A673 (cell line): Measurements from ENCODE around the gene SDK1. TPM values are rescaled to one million over a fixed set of nuclear protein-coding genes. Genes with fewer than 3 reads are reported as not detected.

Experiments used
- BruUV-seq: library from RNA; stranded (reverse); fragments of 400-500 nt; replicated peaks from 2 replicates; lab custom pipeline; 2021; lab: Mats Ljungman, UMichigan
- CTCF ChIA-PET: fragments of 300-600 bp; sonication (Branson Sonifier 250); formaldehyde crosslinking; loops from one replicate; lab custom pipeline; 2022; ENCODE audit warnings: antibody characterized with exemption; lab: Charles Lee
- POLR2A ChIA-PET: fragments of 300-600 bp; sonication (Branson Sonifier 250); formaldehyde crosslinking; loops from one replicate; lab custom pipeline; 2022; ENCODE audit warnings: antibody characterized with exemption; ENCODE audit not compliant: low non-redundant PET; lab: Charles Lee
- DNase-seq: peaks from one replicate; pipeline ENCODE4 v3.0.0-alpha.2; 2015; ENCODE audit warnings: low spot score
- H3K27ac ChIP-seq: fragments of 200-600 bp; sonication (generic); 2 replicates; pipeline ENCODE4 v1.5.1; 2016; ENCODE audit warnings: mixed run types, low read depth, mild to moderate bottlenecking, mixed read lengths, antibody characterized with exemption, low read length; ENCODE audit not compliant: poor library complexity, severe bottlenecking
- H3K27me3 ChIP-seq: fragments of 200-600 bp; sonication (generic); replicated peaks from 2 replicates; pipeline ENCODE4 v1.6.1; 2017; ENCODE audit warnings: mixed run types, low read depth, mild to moderate bottlenecking, mixed read lengths, antibody characterized with exemption, low read length; ENCODE audit not compliant: insufficient read depth, poor library complexity
- H3K36me3 ChIP-seq: fragments of 200-600 bp; sonication (generic); 2 replicates; pipeline ENCODE4 v1.6.1; 2016; ENCODE audit warnings: mixed run types, mild to moderate bottlenecking, mixed read lengths, antibody characterized with exemption, low read length; ENCODE audit not compliant: insufficient read depth, poor library complexity, severe bottlenecking
- H3K4me1 ChIP-seq: fragments of 200-600 bp; sonication (generic); 2 replicates; pipeline ENCODE4 v1.6.1; 2017; ENCODE audit warnings: mixed run types, mild to moderate bottlenecking, mixed read lengths, antibody characterized with exemption, low read length; ENCODE audit not compliant: insufficient read depth, poor library complexity, severe bottlenecking
- H3K4me3 ChIP-seq: fragments of 200-600 bp; sonication (generic); 2 replicates; pipeline ENCODE4 v1.5.1; 2016; ENCODE audit warnings: low read depth, mixed run types, mild to moderate bottlenecking, mixed read lengths, low read length; ENCODE audit not compliant: poor library complexity, severe bottlenecking
- H3K9me3 ChIP-seq: fragments of 200-600 bp; sonication (generic); 2 replicates; pipeline ENCODE4 v1.6.1; 2016; ENCODE audit warnings: mixed run types, low read depth, mild to moderate bottlenecking, mixed read lengths, antibody characterized with exemption, low read length; ENCODE audit not compliant: poor library complexity, severe bottlenecking
- EZH2 ChIP-seq: fragments of 200-600 bp; sonication (generic); IDR thresholded peaks from 2 replicates; pipeline ENCODE4 v1.6.1; 2017; ENCODE audit warnings: borderline replicate concordance, low read depth, mild to moderate bottlenecking, mixed read lengths, antibody characterized with exemption, low read length; ENCODE audit not compliant: poor library complexity, severe bottlenecking
- intact Hi-C: fragments of 100-400 bp; cut with micrococcal nuclease; formaldehyde crosslinking; loops from one replicate; pipeline ENCODE4 v1.10.0; 2022; ENCODE audit not compliant: unreplicated experiment
- total RNA-seq: library from RNA; stranded (reverse); gene quantifications from 2 replicates; pipeline ENCODE4 v1.2.3, GENCODE V29; 2021
- TF ChIP-seq, protein P1 (sequence below): fragments of 300-800, 200-600 bp; sonication (generic); conservative IDR thresholded peaks from 2 replicates; pipeline ENCODE4 v1.5.1; 2017; ENCODE audit warnings: low read depth, mild to moderate bottlenecking, antibody characterized with exemption, low read length, moderate library complexity, mixed read lengths

SDK1 gene
- total RNA-seq, 1 experiment from 2014 or later: 14.7 TPM

- ChIA-PET CTCF (no interaction called here), POLR2A (no interaction called here)
- no peak for TF ChIP-seq EZH2
- TF ChIP-seq, protein P1, sequence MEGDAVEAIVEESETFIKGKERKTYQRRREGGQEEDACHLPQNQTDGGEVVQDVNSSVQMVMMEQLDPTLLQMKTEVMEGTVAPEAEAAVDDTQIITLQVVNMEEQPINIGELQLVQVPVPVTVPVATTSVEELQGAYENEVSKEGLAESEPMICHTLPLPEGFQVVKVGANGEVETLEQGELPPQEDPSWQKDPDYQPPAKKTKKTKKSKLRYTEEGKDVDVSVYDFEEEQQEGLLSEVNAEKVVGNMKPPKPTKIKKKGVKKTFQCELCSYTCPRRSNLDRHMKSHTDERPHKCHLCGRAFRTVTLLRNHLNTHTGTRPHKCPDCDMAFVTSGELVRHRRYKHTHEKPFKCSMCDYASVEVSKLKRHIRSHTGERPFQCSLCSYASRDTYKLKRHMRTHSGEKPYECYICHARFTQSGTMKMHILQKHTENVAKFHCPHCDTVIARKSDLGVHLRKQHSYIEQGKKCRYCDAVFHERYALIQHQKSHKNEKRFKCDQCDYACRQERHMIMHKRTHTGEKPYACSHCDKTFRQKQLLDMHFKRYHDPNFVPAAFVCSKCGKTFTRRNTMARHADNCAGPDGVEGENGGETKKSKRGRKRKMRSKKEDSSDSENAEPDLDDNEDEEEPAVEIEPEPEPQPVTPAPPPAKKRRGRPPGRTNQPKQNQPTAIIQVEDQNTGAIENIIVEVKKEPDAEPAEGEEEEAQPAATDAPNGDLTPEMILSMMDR: no peak
- DNase-seq: no peak
- H3K27ac ChIP-seq: no peak overlapping the region
- H3K4me1 ChIP-seq: no peaks in the 10 kb centered on the region
- no peaks in the 10 kb centered on the region for H3K27me3 ChIP-seq
- intact Hi-C loops: no loop called here
- H3K36me3 ChIP-seq: no peaks in the 10 kb centered on the region
- H3K9me3 ChIP-seq: no peaks in the 10 kb centered on the region
- no peak overlapping the region for H3K4me3 ChIP-seq
- no TSS peak for BruUV-seq
Measured at GRCh38 chr7:3265388-3265787, 35.7 kb upstream of the SDK1 start.

DNA sequence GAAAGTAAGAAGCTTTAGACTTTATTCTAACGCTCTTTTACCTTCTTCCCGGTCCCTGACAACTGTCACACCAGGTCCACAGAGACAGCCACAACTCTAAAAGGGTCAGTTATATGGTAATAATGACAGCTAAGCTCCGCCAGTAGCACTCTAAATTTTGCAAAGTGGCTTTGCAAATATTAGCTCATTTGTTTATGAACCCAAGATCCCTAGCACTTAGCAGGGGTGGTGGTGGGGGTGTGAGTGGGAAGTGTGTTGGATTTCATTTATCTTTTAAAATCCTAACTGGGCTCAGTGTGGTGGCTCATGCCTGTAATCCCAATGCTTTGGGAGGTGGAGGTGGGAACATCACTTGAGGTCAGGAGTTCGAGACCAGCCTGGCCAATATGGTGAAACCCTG lies 34.8 kb upstream of the SDK1 start:
- no peak overlapping the region for H3K27ac ChIP-seq
- intact Hi-C loops: no loop called here
- BruUV-seq: no TSS peak
- H3K36me3 ChIP-seq: no peaks in the 10 kb centered on the region
- no peaks in the 10 kb centered on the region for H3K4me1 ChIP-seq
- no peak for DNase-seq
- POLR2A ChIA-PET: no interaction called here
- no peak for TF ChIP-seq EZH2
- TF ChIP-seq, protein P1: no peak
- no peaks in the 10 kb centered on the region for H3K27me3 ChIP-seq
- CTCF ChIA-PET: no interaction called here
- H3K9me3 ChIP-seq: no peaks in the 10 kb centered on the region
- no peak overlapping the region for H3K4me3 ChIP-seq

GRCh38 chr7:3267966-3268690 lies 32.9 kb upstream of the SDK1 start:
- H3K27ac ChIP-seq: no peak overlapping the region
- intact Hi-C loops: no loop called here
- H3K4me1 ChIP-seq: no peaks in the 10 kb centered on the region
- no peaks in the 10 kb centered on the region for H3K36me3 ChIP-seq
- H3K27me3 ChIP-seq: no peaks in the 10 kb centered on the region
- H3K9me3 ChIP-seq: no peaks in the 10 kb centered on the region
- CTCF ChIA-PET: no interaction called here
- POLR2A ChIA-PET: interaction anchor here (0.6 kb wide), 1 partner anchor 10 kb away, joined by 5 read pairs; no protein-coding TSS in a partner anchor
- H3K4me3 ChIP-seq: no peak overlapping the region
- no TSS peak for BruUV-seq
- no peak for DNase-seq
- TF ChIP-seq, protein P1: no peak
- TF ChIP-seq EZH2: no peak
